Measurements from ENCODE around the gene NRCAM. TPM values are rescaled to one million over a fixed set of nuclear protein-coding genes. Genes with fewer than 3 reads are reported as not detected.

Gene NRCAM
- total and polyA plus RNA-seq, 2 of the 13 experiments (the other 11 are each of a cell fraction or from before 2014, with no cell fraction given): 0.31 to 0.33 TPM

DNA sequence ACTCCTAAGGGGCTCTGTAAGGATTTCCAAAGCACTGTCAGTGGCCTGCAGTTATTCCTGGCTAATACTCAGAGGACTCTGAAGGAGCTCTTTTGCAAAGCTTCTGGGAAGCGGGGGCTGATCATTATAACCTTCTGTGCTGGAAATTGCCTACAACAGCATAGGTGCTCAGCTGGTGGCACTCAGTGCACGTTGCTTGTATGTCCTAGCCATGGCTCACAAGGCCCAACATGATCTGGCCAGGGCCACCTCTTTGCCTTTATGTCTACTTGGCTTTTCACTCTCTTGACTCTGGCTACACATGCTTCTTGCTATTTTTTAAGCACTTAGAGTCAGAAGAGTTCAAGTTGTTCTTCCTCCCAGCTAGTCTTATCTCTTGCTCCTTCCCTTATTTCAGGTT is 343.6 kb downstream of the NRCAM start:
- no peak overlapping the region for H3K9ac ChIP-seq (ENCODE audit: insufficient read depth, low read depth, low read length)
- H3K36me3 ChIP-seq (replicated peaks in 1 of 2; ENCODE audit: control insufficient read depth in 1 of 2, insufficient read depth in 2 of 2, low read length in 2 of 2): no peaks in the 10 kb centered on the region
- H3K4me1 ChIP-seq (ENCODE audit: insufficient read depth, low read length): peaks cover 11% of the 10 kb centered on the region
- no peaks in the 10 kb centered on the region for H3K9me3 ChIP-seq (ENCODE audit: low read length)
- H2AFZ ChIP-seq (ENCODE audit: low read length): no peak overlapping the region
- ChIA-PET POLR2A (no interaction called here), CTCF (ENCODE audit: low intra/inter-chr PET ratio, low total read pairs) (no interaction called here)
- DNase-seq (ENCODE audit: low spot score): no peak
- no TSS peak for BruUV-seq (replicated peaks)
- H3K4me3 ChIP-seq (replicated peaks in 1 of 3; ENCODE audit: insufficient read depth in 1 of 3, low read depth in 2 of 3, low read length in 3 of 3): no peak overlapping the region
- no peak overlapping the region for H3K27ac ChIP-seq (ENCODE audit: extremely low read length, insufficient read depth, low read length)
- no peak overlapping the region for H3K4me2 ChIP-seq (ENCODE audit: low read depth, low read length)
- no peaks in the 10 kb centered on the region for H4K20me1 ChIP-seq (ENCODE audit: insufficient read depth, low read length)
- in situ Hi-C loops (cut with HindIII; ENCODE audit: extremely low pct_ligation_motif_present, low pct_unique_long_range_greater_than_20kb) (loop anchor here (25.0 kb wide), 1 partner anchor 375 kb away; the partner anchor contains the start of gene CBLL1), intact Hi-C loops (cut with micrococcal nuclease; ENCODE audit: unreplicated experiment) (no loop called here)
- H3K79me2 ChIP-seq (ENCODE audit: insufficient read depth, low read length): no peaks in the 10 kb centered on the region
- no peak for ATAC-seq
- 31% methylated on average over 2 of the region's 2 CpGs for WGBS (ENCODE audit: low lambda C conversion rate)
- no peak for FAIRE-seq
- H3K27me3 ChIP-seq (ENCODE audit: control insufficient read depth in 1 of 2, insufficient read depth in 2 of 2, low read length in 2 of 2): no peaks in the 10 kb centered on the region; a peak in 2 of 5 replicates
- TF ChIP-seq CBX5 (CRISPR knock-in tag; IDR thresholded peaks at IDR 0.05; ENCODE audit: borderline replicate concordance): no peak
- no peak for TF ChIP-seq ZSCAN22 (CRISPR knock-in tag; IDR thresholded peaks at IDR 0.05)
- TF ChIP-seq KLF15 (CRISPR knock-in tag; IDR thresholded peaks at IDR 0.05; ENCODE audit: borderline replicate concordance): no peak
- no peak for TF ChIP-seq RORA (CRISPR knock-in tag; IDR thresholded peaks at IDR 0.05)
- TF ChIP-seq ZNF713 (CRISPR knock-in tag; IDR thresholded peaks at IDR 0.05): no peak
- no peak for TF ChIP-seq NBN (conservative IDR thresholded peaks at IDR 0.05)
- TF ChIP-seq ZNF343 (CRISPR knock-in tag; IDR thresholded peaks at IDR 0.05): no peak
- TF ChIP-seq SPEN (CRISPR knock-in tag; IDR thresholded peaks at IDR 0.05; ENCODE audit: low read depth): no peak
- TF ChIP-seq AKNA (CRISPR knock-in tag; IDR thresholded peaks at IDR 0.05; ENCODE audit: borderline replicate concordance): no peak
- no peak for TF ChIP-seq PBX2 (CRISPR knock-in tag; IDR thresholded peaks at IDR 0.05)
- TF ChIP-seq XRCC5 (optimal IDR thresholded peaks at IDR 0.05; ENCODE audit: low read length): no peak
- no peak for TF ChIP-seq ZFP37 (CRISPR knock-in tag; IDR thresholded peaks at IDR 0.05; ENCODE audit: borderline replicate concordance)
- TF ChIP-seq HOXA7 (CRISPR knock-in tag; IDR thresholded peaks at IDR 0.05): no peak
- TF ChIP-seq GLI4 (CRISPR knock-in tag; IDR thresholded peaks at IDR 0.05; ENCODE audit: borderline replicate concordance): no peak
- TF ChIP-seq, protein P1, sequence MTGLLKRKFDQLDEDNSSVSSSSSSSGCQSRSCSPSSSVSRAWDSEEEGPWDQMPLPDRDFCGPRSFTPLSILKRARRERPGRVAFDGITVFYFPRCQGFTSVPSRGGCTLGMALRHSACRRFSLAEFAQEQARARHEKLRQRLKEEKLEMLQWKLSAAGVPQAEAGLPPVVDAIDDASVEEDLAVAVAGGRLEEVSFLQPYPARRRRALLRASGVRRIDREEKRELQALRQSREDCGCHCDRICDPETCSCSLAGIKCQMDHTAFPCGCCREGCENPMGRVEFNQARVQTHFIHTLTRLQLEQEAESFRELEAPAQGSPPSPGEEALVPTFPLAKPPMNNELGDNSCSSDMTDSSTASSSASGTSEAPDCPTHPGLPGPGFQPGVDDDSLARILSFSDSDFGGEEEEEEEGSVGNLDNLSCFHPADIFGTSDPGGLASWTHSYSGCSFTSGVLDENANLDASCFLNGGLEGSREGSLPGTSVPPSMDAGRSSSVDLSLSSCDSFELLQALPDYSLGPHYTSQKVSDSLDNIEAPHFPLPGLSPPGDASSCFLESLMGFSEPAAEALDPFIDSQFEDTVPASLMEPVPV (CRISPR knock-in tag; IDR thresholded peaks at IDR 0.05): no peak
- no peak for TF ChIP-seq ZNF101 (CRISPR knock-in tag; IDR thresholded peaks at IDR 0.05; ENCODE audit: borderline replicate concordance, low read depth)
- no peak for TF ChIP-seq ATF7-NPFF (CRISPR knock-in tag; IDR thresholded peaks at IDR 0.05; ENCODE audit: low read depth)

Data from HepG2 (cell line).